22Rv1 (cell line): ENCODE results near the gene IGSF21.

Experiments used
- ZFX ChIP-seq: fragments of 450-650 bp; IDR thresholded peaks from 2 replicates; pipeline ENCODE4 v1.6.1; 2017; ENCODE audit warnings: antibody characterized with exemption, borderline replicate concordance
- TF ChIP-seq, protein P1 (sequence below): fragments of 450-650 bp; IDR thresholded peaks from 2 replicates; pipeline ENCODE4 v1.5.1; 2017; ENCODE audit warnings: mild to moderate bottlenecking

DNA sequence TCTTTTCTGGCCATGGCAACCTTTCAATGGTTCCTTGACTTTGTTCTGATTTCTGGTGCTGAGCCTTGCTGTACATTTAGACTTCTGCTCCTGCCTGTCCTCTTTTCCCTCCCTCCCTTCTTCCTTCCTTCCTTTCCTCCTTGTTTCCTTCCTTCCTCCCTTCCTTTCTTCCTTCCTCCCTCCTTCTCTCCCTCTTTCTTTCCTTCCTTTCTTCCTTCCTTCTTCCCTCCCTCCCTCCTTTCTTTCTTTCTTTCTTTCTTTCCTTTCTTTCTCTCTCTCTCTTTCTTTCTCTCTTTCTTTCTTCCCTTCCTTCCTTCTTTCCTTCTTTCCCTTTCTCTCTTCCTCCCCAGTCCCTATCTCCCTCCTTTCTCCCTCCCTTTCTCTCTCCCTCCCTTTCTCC, 10.4 kb upstream of the IGSF21 start:
- TF ChIP-seq, protein P1, sequence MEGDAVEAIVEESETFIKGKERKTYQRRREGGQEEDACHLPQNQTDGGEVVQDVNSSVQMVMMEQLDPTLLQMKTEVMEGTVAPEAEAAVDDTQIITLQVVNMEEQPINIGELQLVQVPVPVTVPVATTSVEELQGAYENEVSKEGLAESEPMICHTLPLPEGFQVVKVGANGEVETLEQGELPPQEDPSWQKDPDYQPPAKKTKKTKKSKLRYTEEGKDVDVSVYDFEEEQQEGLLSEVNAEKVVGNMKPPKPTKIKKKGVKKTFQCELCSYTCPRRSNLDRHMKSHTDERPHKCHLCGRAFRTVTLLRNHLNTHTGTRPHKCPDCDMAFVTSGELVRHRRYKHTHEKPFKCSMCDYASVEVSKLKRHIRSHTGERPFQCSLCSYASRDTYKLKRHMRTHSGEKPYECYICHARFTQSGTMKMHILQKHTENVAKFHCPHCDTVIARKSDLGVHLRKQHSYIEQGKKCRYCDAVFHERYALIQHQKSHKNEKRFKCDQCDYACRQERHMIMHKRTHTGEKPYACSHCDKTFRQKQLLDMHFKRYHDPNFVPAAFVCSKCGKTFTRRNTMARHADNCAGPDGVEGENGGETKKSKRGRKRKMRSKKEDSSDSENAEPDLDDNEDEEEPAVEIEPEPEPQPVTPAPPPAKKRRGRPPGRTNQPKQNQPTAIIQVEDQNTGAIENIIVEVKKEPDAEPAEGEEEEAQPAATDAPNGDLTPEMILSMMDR: no peak
- TF ChIP-seq ZFX: no peak
